IMR-90 (cell line): ENCODE data around the gene TEX28.

ENCODE experiments used
- CTCF ChIP-seq: conservative IDR thresholded peaks from 2 replicates; pipeline ENCODE4 v1.5.1; 2012; ENCODE audit warnings: mild to moderate bottlenecking, low read depth, low read length, improper control_type of control experiment
- ELK1 ChIP-seq: fragments of 150-350 bp; IDR thresholded peaks from 2 replicates; pipeline ENCODE4 v1.6.1; 2016; ENCODE audit warnings: low read depth, mild to moderate bottlenecking, low read length, moderate library complexity, borderline replicate concordance
- MXI1 ChIP-seq: IDR thresholded peaks from 2 replicates; pipeline ENCODE4 v1.6.1; 2012; ENCODE audit warnings: low read depth, mild to moderate bottlenecking, low read length, moderate library complexity, borderline replicate concordance
- POLR2A ChIP-seq: IDR thresholded peaks from 2 replicates; pipeline ENCODE4 v1.6.1; 2012; ENCODE audit warnings: mild to moderate bottlenecking, low read depth, low read length
- RAD21 ChIP-seq: IDR thresholded peaks from 2 replicates; pipeline ENCODE4 v1.6.1; 2012; ENCODE audit warnings: low read length, improper control_type of control experiment

- TF ChIP-seq MXI1 (no peak), POLR2A (no peak), ELK1 (no peak), CTCF (no peak), RAD21 (no peak)
Observed at GRCh38 chrX:154307202-154307601, 12.3 kb upstream of the TEX28 start.
